Measurements from ENCODE around the gene PRSS53. TPM values are rescaled to one million over a fixed set of nuclear protein-coding genes. Genes with fewer than 3 reads are reported as not detected.

Gene PRSS53
- total RNA-seq, 1 donor from 2014 or later = 20.4 TPM

DNA sequence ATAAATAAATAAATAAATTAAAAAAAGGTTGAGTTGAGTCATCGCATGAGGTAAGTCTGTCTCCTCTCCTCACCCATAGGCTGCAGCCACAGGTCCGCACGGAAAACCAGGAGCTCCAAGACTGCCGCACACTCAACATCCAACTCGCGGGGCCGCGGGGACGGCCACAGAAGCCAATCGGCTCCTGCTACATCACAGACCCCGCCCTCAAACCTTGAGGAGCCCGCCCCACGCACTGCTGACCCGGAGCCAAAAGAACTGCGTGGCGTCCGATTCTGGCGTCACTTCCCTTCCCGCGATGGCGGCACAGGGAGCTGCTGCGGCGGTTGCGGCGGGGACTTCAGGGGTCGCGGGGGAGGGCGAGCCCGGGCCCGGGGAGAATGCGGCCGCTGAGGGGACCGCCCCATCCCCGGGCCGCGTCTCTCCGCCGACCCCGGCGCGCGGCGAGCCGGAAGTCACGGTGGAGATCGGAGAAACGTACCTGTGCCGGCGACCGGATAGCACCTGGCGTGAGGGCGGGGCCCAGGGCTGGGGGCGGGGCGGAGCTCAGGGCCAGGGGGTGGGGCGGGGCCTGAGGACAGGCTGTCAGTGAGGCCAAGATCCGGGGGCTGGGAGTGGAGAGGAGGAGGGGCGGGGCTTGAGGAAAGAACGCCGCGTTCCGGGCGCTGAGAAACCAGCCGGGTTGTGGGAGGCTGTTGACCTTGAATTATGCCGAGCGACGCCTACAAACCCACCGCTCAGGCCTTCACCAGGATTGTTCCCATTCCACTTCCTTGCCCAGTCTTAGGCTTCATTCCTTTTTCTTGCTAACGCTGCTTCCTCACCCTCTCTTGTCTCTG, 28.9 kb upstream of the PRSS53 start, which contains the start of gene KAT8:
Gene KAT8, plus strand, starts transcription at position 281 of the 839 bp plus-strand sequence. Its CDS starts 18 bp downstream, at position 299.
- Mint-ChIP-seq H3K4me1 (ENCODE audit: low read depth, unreplicated experiment) (peaks cover 6% of the 10 kb centered on the region), H3K36me3 (ENCODE audit: unreplicated experiment) (no peaks in the 10 kb centered on the region), H3K27ac (ENCODE audit: unreplicated experiment) (peak within 1 kb of the TSS; percentile 73), H3K9me3 (ENCODE audit: unreplicated experiment) (peaks cover 8% of the 10 kb centered on the region), H3K27me3 (ENCODE audit: unreplicated experiment) (peaks cover 6% of the 10 kb centered on the region), H3K4me3 (ENCODE audit: unreplicated experiment) (peak within 1 kb of the TSS; percentile 91)
- DNase-seq = peak; percentile 97
- TF ChIP-seq, protein P1, sequence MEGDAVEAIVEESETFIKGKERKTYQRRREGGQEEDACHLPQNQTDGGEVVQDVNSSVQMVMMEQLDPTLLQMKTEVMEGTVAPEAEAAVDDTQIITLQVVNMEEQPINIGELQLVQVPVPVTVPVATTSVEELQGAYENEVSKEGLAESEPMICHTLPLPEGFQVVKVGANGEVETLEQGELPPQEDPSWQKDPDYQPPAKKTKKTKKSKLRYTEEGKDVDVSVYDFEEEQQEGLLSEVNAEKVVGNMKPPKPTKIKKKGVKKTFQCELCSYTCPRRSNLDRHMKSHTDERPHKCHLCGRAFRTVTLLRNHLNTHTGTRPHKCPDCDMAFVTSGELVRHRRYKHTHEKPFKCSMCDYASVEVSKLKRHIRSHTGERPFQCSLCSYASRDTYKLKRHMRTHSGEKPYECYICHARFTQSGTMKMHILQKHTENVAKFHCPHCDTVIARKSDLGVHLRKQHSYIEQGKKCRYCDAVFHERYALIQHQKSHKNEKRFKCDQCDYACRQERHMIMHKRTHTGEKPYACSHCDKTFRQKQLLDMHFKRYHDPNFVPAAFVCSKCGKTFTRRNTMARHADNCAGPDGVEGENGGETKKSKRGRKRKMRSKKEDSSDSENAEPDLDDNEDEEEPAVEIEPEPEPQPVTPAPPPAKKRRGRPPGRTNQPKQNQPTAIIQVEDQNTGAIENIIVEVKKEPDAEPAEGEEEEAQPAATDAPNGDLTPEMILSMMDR (IDR thresholded peaks at IDR 0.05; ENCODE audit: partially characterized antibody, unreplicated experiment) = no peak

DNA sequence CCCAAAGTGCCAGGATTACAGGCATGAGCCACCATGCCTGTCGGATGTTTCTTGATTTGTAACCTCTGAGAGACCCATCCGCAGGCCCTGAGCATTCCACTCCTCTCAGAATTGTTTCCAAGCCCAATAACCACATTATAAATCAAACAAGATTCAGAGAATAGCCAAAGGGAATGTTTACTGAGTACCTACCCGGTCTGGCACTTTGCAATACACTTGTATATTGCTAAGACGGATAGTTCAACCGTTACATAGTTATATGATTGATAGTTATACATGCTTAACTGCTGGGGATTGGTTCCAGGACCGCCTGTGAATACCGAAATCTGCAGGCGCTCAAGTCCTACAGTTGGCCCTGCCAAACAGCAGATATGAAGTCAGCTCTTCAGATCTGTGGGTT, 25.7 kb upstream of the PRSS53 start:
- H3K9me3 Mint-ChIP-seq (ENCODE audit: unreplicated experiment) = peaks cover 11% of the 10 kb centered on the region
- TF ChIP-seq, protein P1 (IDR thresholded peaks at IDR 0.05; ENCODE audit: partially characterized antibody, unreplicated experiment) = no peak
- DNase-seq = no peak
- no peak overlapping the region for H3K27ac Mint-ChIP-seq (ENCODE audit: unreplicated experiment)
- peaks cover 6% of the 10 kb centered on the region for H3K27me3 Mint-ChIP-seq (ENCODE audit: unreplicated experiment)
- no peak overlapping the region for H3K4me3 Mint-ChIP-seq (ENCODE audit: unreplicated experiment)
- H3K4me1 Mint-ChIP-seq (ENCODE audit: low read depth, unreplicated experiment) = peaks cover 9% of the 10 kb centered on the region
- H3K36me3 Mint-ChIP-seq (ENCODE audit: unreplicated experiment) = no peaks in the 10 kb centered on the region

DNA sequence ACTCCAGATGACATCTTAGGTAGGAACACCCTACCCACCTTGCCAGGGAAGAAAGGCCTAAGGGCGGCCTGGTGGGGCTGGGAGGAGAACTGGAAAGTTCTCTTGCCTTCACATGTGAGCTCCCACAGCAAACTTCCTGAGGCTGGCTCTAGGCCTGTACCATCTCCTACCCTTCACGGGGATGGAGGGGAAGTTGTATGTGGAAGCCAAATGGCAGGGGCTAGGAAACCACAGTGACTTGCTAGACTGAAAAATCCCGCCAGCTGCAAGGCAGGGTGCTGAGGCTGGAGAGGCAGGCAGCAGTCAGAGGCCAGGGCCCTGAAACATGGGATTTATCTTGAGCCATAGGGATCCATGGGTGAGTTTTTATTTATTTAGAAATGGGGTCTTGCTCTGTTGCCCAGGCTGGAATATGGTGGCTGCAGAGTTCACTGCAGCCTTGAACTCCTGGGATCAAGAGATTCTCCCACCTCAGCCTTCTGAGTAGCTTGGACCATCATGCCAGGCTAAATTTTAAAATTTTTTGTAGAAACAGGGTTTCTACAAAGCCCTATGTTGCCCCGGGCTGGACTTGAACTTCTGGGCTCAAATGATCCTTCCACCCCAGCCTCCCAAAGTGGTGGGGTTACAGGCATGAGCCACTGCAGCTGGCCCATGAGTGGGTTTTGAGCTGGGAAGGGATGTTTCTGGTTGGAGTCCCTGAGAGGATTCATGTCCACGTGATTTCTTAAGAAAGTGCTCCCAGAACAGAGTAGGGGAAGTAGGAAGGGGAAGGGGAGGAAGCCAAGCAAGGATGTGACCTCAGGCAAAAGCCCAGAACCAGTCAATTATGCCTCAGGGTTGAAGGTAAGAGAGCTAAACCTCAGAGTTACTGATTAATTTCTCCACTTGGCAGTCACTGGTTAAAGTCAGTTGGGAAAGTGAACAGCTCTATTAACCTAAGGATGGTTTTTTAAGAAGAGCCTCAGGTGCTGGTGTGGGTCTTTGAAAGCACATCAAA, 24.7 kb upstream of the PRSS53 start:
- Mint-ChIP-seq H3K4me1 (ENCODE audit: low read depth, unreplicated experiment) (peaks cover 6% of the 10 kb centered on the region), H3K27me3 (ENCODE audit: unreplicated experiment) (peaks cover 4% of the 10 kb centered on the region), H3K36me3 (ENCODE audit: unreplicated experiment) (no peaks in the 10 kb centered on the region), H3K27ac (ENCODE audit: unreplicated experiment) (peak overlapping the region; percentile 70), H3K4me3 (ENCODE audit: unreplicated experiment) (no peak overlapping the region), H3K9me3 (ENCODE audit: unreplicated experiment) (peaks cover 10% of the 10 kb centered on the region)
- DNase-seq = no peak
- TF ChIP-seq, protein P1 (IDR thresholded peaks at IDR 0.05; ENCODE audit: partially characterized antibody, unreplicated experiment) = no peak

DNA sequence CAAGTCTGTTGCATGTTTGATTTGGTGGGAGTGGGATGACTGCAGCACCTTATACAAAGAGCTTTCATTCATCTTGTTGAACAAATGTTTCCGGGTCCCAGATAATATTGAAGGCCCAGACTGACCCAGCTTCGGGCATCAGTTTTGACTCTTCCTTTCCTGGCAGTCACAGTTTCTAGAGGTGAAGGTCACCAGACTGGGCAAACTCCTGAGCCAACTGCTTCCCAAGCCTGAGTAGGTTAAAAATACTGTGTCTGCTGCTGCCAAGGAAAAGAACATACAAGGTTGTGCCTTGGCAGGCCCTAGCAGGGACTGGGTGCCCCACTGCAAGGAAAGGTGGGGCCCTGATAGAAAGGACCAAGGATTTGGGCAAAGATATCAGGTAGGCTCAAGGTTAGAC, 24.0 kb upstream of the PRSS53 start:
- H3K36me3 Mint-ChIP-seq (ENCODE audit: unreplicated experiment) = no peaks in the 10 kb centered on the region
- H3K27me3 Mint-ChIP-seq (ENCODE audit: unreplicated experiment) = peaks cover 3% of the 10 kb centered on the region
- no peak for DNase-seq
- H3K4me1 Mint-ChIP-seq (ENCODE audit: low read depth, unreplicated experiment) = peaks cover 6% of the 10 kb centered on the region
- H3K9me3 Mint-ChIP-seq (ENCODE audit: unreplicated experiment) = peaks cover 9% of the 10 kb centered on the region
- H3K4me3 Mint-ChIP-seq (ENCODE audit: unreplicated experiment) = no peak overlapping the region
- TF ChIP-seq, protein P1 (IDR thresholded peaks at IDR 0.05; ENCODE audit: partially characterized antibody, unreplicated experiment) = no peak
- H3K27ac Mint-ChIP-seq (ENCODE audit: unreplicated experiment) = no peak overlapping the region

Measured in glutamatergic neuron (in vitro differentiated cells).